MCF 10A (cell line): ENCODE results near the gene SANBR. TPM values are rescaled to one million over a fixed set of nuclear protein-coding genes. Genes with fewer than 3 reads are reported as not detected.
A peak's percentile ranks its signal among the peaks of the same experiment; 100 is the strongest.

Experiments
- BruUV-seq: library from RNA; stranded (reverse); fragments of 400-500 nt; replicated peaks from 2 replicates; lab custom pipeline; 2021; lab: Mats Ljungman, UMichigan
- CTCF ChIA-PET: fragments of 300-600 bp; sonication (Branson Sonifier 250); formaldehyde crosslinking; extraction: SDS; loops from one replicate; lab custom pipeline; 2021; ENCODE audit warnings: antibody characterized with exemption, inconsistent platforms; lab: Yijun Ruan, JAX
- POLR2A ChIA-PET: fragments of 300-600, 350-650 bp; sonication (Branson Sonifier 250); formaldehyde crosslinking; extraction: SDS; loops from one replicate; lab custom pipeline; 2020; ENCODE audit warnings: antibody characterized with exemption, inconsistent platforms; lab: Yijun Ruan, JAX
- DNase-seq: peaks from one replicate; pipeline ENCODE4 v3.0.0-alpha.2; 2018; ENCODE audit not compliant: unreplicated experiment
- H3K27ac Mint-ChIP-seq: one replicate; pipeline ENCODE4 v1.8.0; 2022; ENCODE audit warnings: mild to moderate bottlenecking, low read depth, mixed read lengths; ENCODE audit not compliant: unreplicated experiment
- H3K27me3 Mint-ChIP-seq: one replicate; pipeline ENCODE4 v1.8.0; 2022; ENCODE audit warnings: mixed read lengths; ENCODE audit not compliant: insufficient read depth, unreplicated experiment
- H3K36me3 Mint-ChIP-seq: one replicate; pipeline ENCODE4 v1.8.0; 2022; ENCODE audit warnings: mild to moderate bottlenecking, moderate library complexity, mixed read lengths; ENCODE audit not compliant: insufficient read depth, unreplicated experiment
- H3K4me1 Mint-ChIP-seq: one replicate; pipeline ENCODE4 v1.8.0; 2022; ENCODE audit warnings: mixed read lengths; ENCODE audit not compliant: insufficient read depth, unreplicated experiment
- H3K4me3 Mint-ChIP-seq: one replicate; pipeline ENCODE4 v1.8.0; 2022; ENCODE audit warnings: mild to moderate bottlenecking, moderate library complexity, mixed read lengths; ENCODE audit not compliant: unreplicated experiment
- H3K9me3 Mint-ChIP-seq: one replicate; pipeline ENCODE4 v1.8.0; 2022; ENCODE audit warnings: mixed read lengths; ENCODE audit not compliant: unreplicated experiment
- CTCF ChIP-seq: fragments of 200-600 bp; IDR thresholded peaks from one replicate; pipeline ENCODE4 v1.8.0; 2022; ENCODE audit warnings: antibody characterized with exemption, mild to moderate bottlenecking; ENCODE audit not compliant: unreplicated experiment
- intact Hi-C: fragments of 100-400 bp; cut with micrococcal nuclease; formaldehyde crosslinking; loops from 2 replicates; pipeline ENCODE4 v1.14.1; 2022
- total RNA-seq: library from RNA; stranded (reverse); gene quantifications from 2 replicates; pipeline ENCODE4 v1.2.3, GENCODE V29; 2022

SANBR gene
- total RNA-seq, 1 experiment from 2014 or later, result 5.2 TPM

GRCh38 chr2:61096438-61096837, 30.8 kb downstream of the SANBR start:
- peak overlapping the region; percentile 63 for H3K27ac Mint-ChIP-seq
- CTCF ChIA-PET, result no interaction called here
- BruUV-seq, result no TSS peak
- no peak overlapping the region for H3K4me3 Mint-ChIP-seq
- no peaks in the 10 kb centered on the region for H3K4me1 Mint-ChIP-seq
- H3K36me3 Mint-ChIP-seq, result peaks cover 7% of the 10 kb centered on the region
- no peaks in the 10 kb centered on the region for H3K9me3 Mint-ChIP-seq
- no peak for DNase-seq
- TF ChIP-seq CTCF, result no peak
- POLR2A ChIA-PET, result interaction anchor here (0.6 kb wide), 1 partner anchor 30 kb away, joined by 3 read pairs; no protein-coding TSS in a partner anchor
- intact Hi-C loops, result no loop called here
- H3K27me3 Mint-ChIP-seq, result no peaks in the 10 kb centered on the region

- CTCF ChIA-PET, result no interaction called here
- Mint-ChIP-seq H3K27me3 (no peaks in the 10 kb centered on the region), H3K9me3 (no peaks in the 10 kb centered on the region), H3K27ac (no peak overlapping the region), H3K4me1 (no peaks in the 10 kb centered on the region), H3K4me3 (no peak overlapping the region), H3K36me3 (peaks cover 5% of the 10 kb centered on the region)
- no peak for DNase-seq
- TF ChIP-seq CTCF, result no peak
- intact Hi-C loops, result no loop called here
- POLR2A ChIA-PET, result interaction anchor here (0.8 kb wide), 1 partner anchor 12 kb away, joined by 3 read pairs; no protein-coding TSS in a partner anchor
- BruUV-seq, result no TSS peak
Observed at GRCh38 chr2:61100801-61101200, 35.1 kb downstream of the SANBR start.

- CTCF ChIA-PET, result no interaction called here
- H3K27me3 Mint-ChIP-seq, result no peaks in the 10 kb centered on the region
- no TSS peak for BruUV-seq
- peaks cover 6% of the 10 kb centered on the region for H3K36me3 Mint-ChIP-seq
- H3K4me1 Mint-ChIP-seq, result peaks cover 5% of the 10 kb centered on the region
- intact Hi-C loops, result no loop called here
- POLR2A ChIA-PET, result no interaction called here
- DNase-seq, result peak; percentile 67
- H3K27ac Mint-ChIP-seq, result no peak overlapping the region
- TF ChIP-seq CTCF, result no peak
- no peak overlapping the region for H3K4me3 Mint-ChIP-seq
- no peaks in the 10 kb centered on the region for H3K9me3 Mint-ChIP-seq
Observed at GRCh38 chr2:61109291-61109690, 43.6 kb downstream of the SANBR start.

GRCh38 chr2:61111708-61112107, 46.0 kb downstream of the SANBR start:
- intact Hi-C loops, result no loop called here
- no peak overlapping the region for H3K4me3 Mint-ChIP-seq
- H3K27ac Mint-ChIP-seq, result no peak overlapping the region
- H3K9me3 Mint-ChIP-seq, result no peaks in the 10 kb centered on the region
- no peaks in the 10 kb centered on the region for H3K27me3 Mint-ChIP-seq
- BruUV-seq, result no TSS peak
- CTCF ChIA-PET, result no interaction called here
- no peak for DNase-seq
- peaks cover 6% of the 10 kb centered on the region for H3K36me3 Mint-ChIP-seq
- peaks cover 5% of the 10 kb centered on the region for H3K4me1 Mint-ChIP-seq
- POLR2A ChIA-PET, result no interaction called here
- no peak for TF ChIP-seq CTCF
